ENCODE results near the gene TMEM132A.

TMEM132A gene

GRCh38 chr11:60923326-60923725 is 934 bp upstream of the TMEM132A start:
- no peak for DNase-seq

- no peak for DNase-seq
Measured at GRCh38 chr11:60923800-60924109, 505 bp upstream of the TMEM132A start.

- DNase-seq, result no peak
Measured at GRCh38 chr11:60924906-60925853, 920 bp downstream of the TMEM132A start.

- peak; percentile 36 for DNase-seq
Measured at GRCh38 chr11:60925868-60926267, 1.6 kb downstream of the TMEM132A start.

GRCh38 chr11:60926500-60926899 is 2.2 kb downstream of the TMEM132A start:
- no peak for DNase-seq

GRCh38 chr11:60927061-60927592 is 2.9 kb downstream of the TMEM132A start:
- no peak for DNase-seq

- no peak for DNase-seq
Measured at GRCh38 chr11:60927600-60927999, 3.3 kb downstream of the TMEM132A start.

GRCh38 chr11:60928563-60929001 is 4.3 kb downstream of the TMEM132A start:
- no peak for DNase-seq

- no peak for DNase-seq
Measured at GRCh38 chr11:60929764-60930163, 5.5 kb downstream of the TMEM132A start.

GRCh38 chr11:60930394-60930793 is 6.1 kb downstream of the TMEM132A start:
- DNase-seq, result no peak

- DNase-seq, result no peak
Measured at GRCh38 chr11:60931917-60932316, 7.7 kb downstream of the TMEM132A start.

GRCh38 chr11:60932605-60933356 is 8.5 kb downstream of the TMEM132A start:
- DNase-seq, result no peak

GRCh38 chr11:60933416-60934123 is 9.3 kb downstream of the TMEM132A start:
- DNase-seq, result no peak

GRCh38 chr11:60934124-60934789 is 10.0 kb downstream of the TMEM132A start:
- DNase-seq, result no peak

GRCh38 chr11:60934790-60935605 is 10.7 kb downstream of the TMEM132A start:
- DNase-seq, result no peak

GRCh38 chr11:60935676-60936442 is 11.6 kb downstream of the TMEM132A start:
- DNase-seq, result no peak

- DNase-seq, result no peak
Measured at GRCh38 chr11:60936467-60937143, 12.3 kb downstream of the TMEM132A start.

- no peak for DNase-seq
Measured at GRCh38 chr11:60937144-60937527, 12.9 kb downstream of the TMEM132A start.

- DNase-seq, result no peak
Measured at GRCh38 chr11:60937811-60938210, 13.6 kb downstream of the TMEM132A start.

GRCh38 chr11:60938500-60938899 is 14.2 kb downstream of the TMEM132A start:
- DNase-seq, result no peak

Measured in fibroblast of skin of abdomen (primary cell).